HG02981 (cell line): Measurements from ENCODE around the gene TMEM183A.

Experiments used
- ATAC-seq: cut with Tn5 transposase; IDR thresholded peaks from one replicate; pipeline ENCODE4 v1.9.1; 2021; ENCODE audit warnings: mild to moderate bottlenecking, moderate library complexity; ENCODE audit not compliant: unreplicated experiment

The TMEM183A gene

DNA sequence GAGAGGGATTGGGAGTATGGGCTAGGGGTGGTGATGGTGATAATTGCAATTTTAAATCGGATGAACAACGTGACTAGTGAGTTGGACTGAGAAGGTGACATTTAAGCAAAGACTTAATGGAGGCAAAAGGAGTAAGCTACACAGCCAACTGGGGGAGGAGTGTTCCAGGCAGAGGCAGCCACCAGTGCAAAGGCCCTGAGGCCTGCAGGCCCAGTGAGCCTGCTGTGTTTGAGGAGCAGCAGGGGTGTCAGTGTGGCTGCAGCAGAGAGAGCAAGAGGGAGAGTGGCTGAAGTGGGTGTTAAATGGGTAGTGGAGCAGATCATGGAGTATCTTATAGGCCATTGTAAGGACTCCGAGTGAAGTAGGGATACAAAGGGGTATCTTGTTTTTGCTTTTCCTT is 59.8 kb downstream of the TMEM183A start:
- no peak for ATAC-seq

DNA sequence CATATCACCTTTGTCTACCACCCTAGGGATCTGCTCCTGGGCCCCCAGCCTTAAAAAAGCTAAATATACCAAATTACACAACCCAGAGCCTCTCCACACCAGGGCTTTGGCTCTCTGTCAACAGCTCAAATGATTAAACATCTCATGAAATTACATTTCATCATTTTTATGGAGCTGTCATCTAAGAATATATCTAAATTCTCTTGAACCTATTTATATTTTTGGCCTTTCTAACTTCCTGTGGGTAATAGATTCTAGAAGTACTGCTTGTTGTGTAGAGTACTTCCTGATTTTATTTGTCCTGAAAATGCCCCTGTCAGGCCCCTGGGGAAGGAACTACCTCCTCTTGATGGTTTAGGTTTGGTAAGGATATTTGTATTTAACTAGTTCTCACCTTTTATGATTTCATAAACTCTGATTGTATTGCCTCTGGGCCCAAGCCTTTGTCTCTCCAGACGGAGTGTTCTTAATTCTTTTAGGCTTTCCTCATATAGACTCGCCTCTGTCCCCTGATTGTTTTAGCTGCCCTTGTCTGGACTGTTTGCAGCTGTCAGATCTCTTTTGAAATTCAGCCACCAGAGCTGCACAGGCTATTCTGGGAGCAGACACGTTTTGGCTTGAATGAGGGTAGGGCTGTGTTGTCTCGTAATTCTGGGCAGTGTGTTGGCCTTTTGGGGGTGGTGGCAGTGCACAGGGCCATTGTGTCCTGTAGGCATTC is 62.0 kb downstream of the TMEM183A start:
- ATAC-seq, result no peak

DNA sequence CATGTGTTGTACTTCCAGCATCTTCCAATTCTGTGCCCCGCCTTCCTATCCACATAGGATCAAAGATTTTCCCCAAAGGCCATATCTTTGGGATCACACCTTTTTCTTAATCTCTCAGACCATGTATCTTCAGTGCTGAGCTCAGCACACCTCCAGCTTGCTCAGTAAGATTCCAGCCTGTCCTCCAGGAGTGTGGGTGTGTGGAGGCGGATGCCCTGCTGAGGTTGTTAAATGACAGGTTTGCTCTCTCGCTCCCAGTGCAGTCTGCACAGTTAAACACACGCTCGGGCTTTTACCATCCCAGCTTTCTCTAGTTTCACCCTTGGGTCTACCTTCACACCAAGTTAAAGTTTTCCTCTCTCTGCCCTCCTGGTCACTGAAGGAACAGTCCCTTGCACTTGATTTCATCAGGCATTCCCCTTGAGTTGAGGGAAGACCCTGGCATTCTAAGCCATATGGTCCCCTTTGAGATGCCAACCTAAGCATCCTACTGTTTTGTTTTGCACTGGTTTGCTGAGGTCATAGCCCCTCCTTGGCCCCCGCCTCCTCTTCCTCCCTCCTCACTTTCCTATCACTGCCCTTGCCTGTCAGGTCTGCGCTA is 64.9 kb downstream of the TMEM183A start:
- ATAC-seq, result no peak

DNA sequence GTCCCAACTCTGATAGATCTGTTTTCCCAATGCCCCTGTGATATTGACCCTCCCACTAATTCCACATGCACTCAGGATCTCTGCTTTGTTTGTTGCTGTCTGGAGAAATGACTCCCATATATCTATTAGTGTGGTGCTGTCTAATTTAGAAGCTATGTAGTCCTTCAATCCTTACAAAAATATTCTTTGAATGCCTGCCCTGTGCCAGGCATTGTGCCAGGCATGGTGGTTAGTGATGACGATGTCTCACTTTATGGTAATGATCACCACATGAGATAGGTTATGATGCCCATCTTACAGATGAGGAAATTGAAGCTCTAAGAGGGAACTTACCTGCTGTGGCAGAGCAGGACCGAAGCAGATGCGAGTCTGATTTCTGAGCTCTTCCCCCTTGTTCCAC is 65.7 kb downstream of the TMEM183A start:
- ATAC-seq, result no peak

DNA sequence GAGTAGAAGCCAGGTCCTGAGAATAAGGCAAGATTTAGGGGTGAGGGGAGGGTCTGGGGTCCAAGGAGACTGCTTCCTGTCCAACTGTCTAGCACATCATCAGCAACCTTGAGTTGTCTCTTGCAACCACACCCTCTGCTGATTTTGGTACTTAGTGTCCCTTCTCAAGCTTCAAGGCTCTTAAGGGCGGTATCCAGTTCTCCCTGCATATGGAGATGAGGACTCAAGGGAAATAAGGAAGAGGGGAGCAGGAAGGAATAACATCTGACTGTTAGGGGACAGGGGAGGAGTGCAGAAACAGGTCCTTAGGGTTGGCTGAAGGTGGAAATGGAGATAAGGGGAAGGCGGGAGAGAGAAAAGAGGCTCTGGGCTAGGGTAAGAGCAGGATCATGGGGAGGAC is 66.3 kb downstream of the TMEM183A start:
- ATAC-seq, result no peak
